ENCODE data around the gene RENBP. TPM values are rescaled to one million over a fixed set of nuclear protein-coding genes. Genes with fewer than 3 reads are reported as not detected.

RENBP gene
- total and polyA plus RNA-seq, 9 of the 15 experiments (the other 6 are each of a cell fraction or from before 2014, with no cell fraction given): 0.07 to 14.8 (median 10.6) TPM; not detected in 1

DNA sequence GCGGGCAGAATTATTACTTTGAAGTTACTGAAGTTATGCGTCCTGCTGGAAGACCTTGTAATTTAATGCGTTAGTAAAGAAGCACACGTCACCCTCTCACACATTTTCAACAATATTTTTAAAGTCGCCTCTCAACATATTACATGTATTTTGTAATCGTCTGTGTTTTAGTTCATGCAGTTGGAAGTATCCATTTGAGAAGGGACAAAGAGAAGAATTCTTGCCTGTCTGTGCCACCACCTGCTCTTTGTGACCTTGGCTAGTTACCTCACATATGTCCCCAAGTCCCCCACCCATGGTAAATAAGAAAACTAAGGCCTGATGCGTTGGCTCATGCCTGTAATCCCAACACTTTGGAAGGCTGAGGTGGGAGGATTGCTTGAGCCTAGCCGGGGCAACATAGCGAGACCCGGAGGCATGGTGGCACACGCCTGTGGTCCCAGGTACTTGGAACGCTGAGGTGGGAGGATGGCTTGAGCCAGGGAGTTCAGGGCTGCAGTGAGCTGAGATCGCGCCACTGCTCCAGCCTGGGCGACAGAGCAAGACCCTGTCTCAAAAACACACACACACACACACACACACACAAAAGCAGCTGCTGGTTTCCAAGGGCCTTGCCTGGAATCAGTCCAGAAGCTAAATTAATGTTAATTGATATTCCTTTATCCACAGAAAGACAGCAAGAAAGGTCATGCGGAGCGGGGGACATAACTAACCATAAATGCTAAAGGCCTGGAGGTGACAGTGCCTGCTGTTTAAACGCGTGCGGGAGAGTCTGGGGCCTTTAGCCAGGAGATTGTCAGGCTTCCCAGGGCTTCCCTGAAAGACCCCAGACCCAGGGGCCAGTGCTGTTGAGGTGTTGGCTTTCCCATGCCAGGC is 28.9 kb upstream of the RENBP start (continued):
- TF ChIP-seq EP400 (IDR thresholded peaks at IDR 0.05) (peak; percentile 55; the same call in 1 of the 2 replicates), NR2C1 (IDR thresholded peaks at IDR 0.05) (0 out of 2 replicates have a peak, but pooled peaks have one; percentile 22), NR2C1 (tag; IDR thresholded peaks at IDR 0.05) (no peak), STAG1 (CRISPR knock-in tag; IDR thresholded peaks at IDR 0.05; ENCODE audit: borderline replicate concordance) (no peak), SMARCA4 (IDR thresholded peaks at IDR 0.05) (0 out of 2 replicates have a peak, but pooled peaks have one; percentile 7), POLR2A (conservative IDR thresholded peaks at IDR 0.05) (peak; percentile 67)
- TF ChIP-seq, protein P1, sequence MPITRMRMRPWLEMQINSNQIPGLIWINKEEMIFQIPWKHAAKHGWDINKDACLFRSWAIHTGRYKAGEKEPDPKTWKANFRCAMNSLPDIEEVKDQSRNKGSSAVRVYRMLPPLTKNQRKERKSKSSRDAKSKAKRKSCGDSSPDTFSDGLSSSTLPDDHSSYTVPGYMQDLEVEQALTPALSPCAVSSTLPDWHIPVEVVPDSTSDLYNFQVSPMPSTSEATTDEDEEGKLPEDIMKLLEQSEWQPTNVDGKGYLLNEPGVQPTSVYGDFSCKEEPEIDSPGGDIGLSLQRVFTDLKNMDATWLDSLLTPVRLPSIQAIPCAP (CRISPR knock-in tag; IDR thresholded peaks at IDR 0.05; ENCODE audit: borderline replicate concordance): no peak
- TF ChIP-seq, protein P2, sequence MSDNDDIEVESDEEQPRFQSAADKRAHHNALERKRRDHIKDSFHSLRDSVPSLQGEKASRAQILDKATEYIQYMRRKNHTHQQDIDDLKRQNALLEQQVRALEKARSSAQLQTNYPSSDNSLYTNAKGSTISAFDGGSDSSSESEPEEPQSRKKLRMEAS (CRISPR knock-in tag; IDR thresholded peaks at IDR 0.05): peak; percentile 43
